K562 (cell line): ENCODE results near the gene DNAJC9. TPM values are rescaled to one million over a fixed set of nuclear protein-coding genes. Genes with fewer than 3 reads are reported as not detected.
A peak's percentile ranks its signal among the peaks of the same experiment; 100 is the strongest.

ENCODE experiments used
- CREM ChIP-seq: IDR thresholded peaks from 2 replicates; pipeline ENCODE4 v1.6.1; 2014; ENCODE audit warnings: antibody characterized with exemption, low read depth
- DPF2 ChIP-seq: fragments of 450-650 bp; IDR thresholded peaks from 2 replicates; pipeline ENCODE4 v1.6.1; 2016
- FOXK1 ChIP-seq: sonication (generic); formaldehyde crosslinking; IDR thresholded peaks from 2 replicates; pipeline ENCODE4 v1.8.0; 2022; ENCODE audit warnings: missing genetic modification reagents, mild to moderate bottlenecking, borderline replicate concordance
- GABPB2 ChIP-seq: fragments of 250-450 bp; sonication (Bioruptor Pico); conservative IDR thresholded peaks from 2 replicates; pipeline ENCODE4 v1.5.1; 2021; ENCODE audit warnings: mild to moderate bottlenecking
- MYC ChIP-seq, 2 experiments: fragments of 250-450 bp in 1 of 2; sonication (Bioruptor Pico) in 1 of 2; IDR thresholded peaks; 2 replicates each; pipeline versions ENCODE4 v1.5.1 to v1.6.1; 2012 to 2021; ENCODE audit warnings: low read depth in 2 of 2, borderline replicate concordance in 1 of 2, improper control_type of control experiment in 1 of 2, low read length in 1 of 2, mild to moderate bottlenecking in 1 of 2, moderate library complexity in 1 of 2
- RAD21 ChIP-seq, 2 experiments: fragments of 250-450 bp in 1 of 2; fragments of 450-650 bp in 1 of 2; sonication (Bioruptor Pico) in 1 of 2; formaldehyde crosslinking in 1 of 2; IDR thresholded peaks in 1 of 2; conservative IDR thresholded peaks in 1 of 2; 2 replicates each; pipeline versions ENCODE4 v1.4.0 to v1.8.0; 2020 to 2022; ENCODE audit warnings: mild to moderate bottlenecking in 2 of 2, moderate library complexity in 1 of 2
- SMC3 ChIP-seq: conservative IDR thresholded peaks from 2 replicates; pipeline ENCODE4 v1.6.1; 2011; ENCODE audit warnings: low read depth, low read length, improper control_type of control experiment; ENCODE audit not compliant: insufficient read depth
- TEAD4 ChIP-seq, 2 experiments: sonication (generic) in 1 of 2; formaldehyde crosslinking in 1 of 2; IDR thresholded peaks; 2 replicates each; pipeline versions ENCODE4 v1.6.1 to v1.8.0; 2012 to 2022; ENCODE audit warnings: borderline replicate concordance in 1 of 2, inconsistent platforms in 1 of 2, low read length in 1 of 2, mild to moderate bottlenecking in 1 of 2, missing genetic modification reagents in 1 of 2
- ZKSCAN3 ChIP-seq: fragments of 250-450 bp; sonication (Bioruptor Pico); IDR thresholded peaks from 2 replicates; pipeline ENCODE4 v1.4.0; 2020
- polyA plus RNA-seq, 8 experiments: library from polyadenylated mRNA; depleted of rRNA in 4 of 8; stranded (reverse) in 5 of 8; unstranded in 3 of 8; fragments of >200 nt; fragmentation: Nextera tagmentation in 2 of 8; fragmentation: Illumina TruSeq in 1 of 8; extraction: Ambion mirVana in 2 of 8; extraction: Trizol in 1 of 8; gene quantifications; 2 replicates each; pipeline versions ENCODE4 v1.2.1 to v1.2.3, GENCODE V29; 2011 to 2014; ENCODE audit warnings: inconsistent platforms in 1 of 8, missing spikeins in 1 of 8
- total RNA-seq, 7 experiments: library from RNA; depleted of rRNA in 6 of 7; stranded (reverse); fragments of >200 nt in 6 of 7; fragmentation: Illumina TruSeq in 2 of 7; extraction: Trizol in 2 of 7; gene quantifications; 2 replicates each; pipeline versions ENCODE4 v1.2.1 to v1.2.3, GENCODE V29; 2011 to 2021; ENCODE audit warnings: low replicate concordance in 1 of 7
- TF ChIP-seq, protein P1 (sequence below), 2 experiments: fragments of 450-650 bp; formaldehyde crosslinking in 1 of 2; IDR thresholded peaks; 2 replicates each; pipeline versions ENCODE4 v1.4.0 to v1.6.1; 2014 to 2020; ENCODE audit warnings: mild to moderate bottlenecking in 2 of 2, borderline replicate concordance in 1 of 2, low read depth in 1 of 2
- TF ChIP-seq, protein P2 (sequence below): fragments of 250-450 bp; sonication (Bioruptor Pico); IDR thresholded peaks from 2 replicates; pipeline ENCODE4 v1.8.0; 2021; ENCODE audit warnings: moderate library complexity, mild to moderate bottlenecking, inconsistent platforms
- TF ChIP-seq, protein P3 (sequence below): fragments of 200-800 bp; sonication (Bioruptor generic); IDR thresholded peaks from 2 replicates; pipeline ENCODE4 v1.6.1; 2017; ENCODE audit warnings: missing genetic modification characterization, missing compliant biosample characterization

The DNAJC9 gene
- total and polyA plus RNA-seq, 9 of the 15 experiments (the other 6 are each of a cell fraction or from before 2014, with no cell fraction given): 66.7 to 133 (median 102) TPM

DNA sequence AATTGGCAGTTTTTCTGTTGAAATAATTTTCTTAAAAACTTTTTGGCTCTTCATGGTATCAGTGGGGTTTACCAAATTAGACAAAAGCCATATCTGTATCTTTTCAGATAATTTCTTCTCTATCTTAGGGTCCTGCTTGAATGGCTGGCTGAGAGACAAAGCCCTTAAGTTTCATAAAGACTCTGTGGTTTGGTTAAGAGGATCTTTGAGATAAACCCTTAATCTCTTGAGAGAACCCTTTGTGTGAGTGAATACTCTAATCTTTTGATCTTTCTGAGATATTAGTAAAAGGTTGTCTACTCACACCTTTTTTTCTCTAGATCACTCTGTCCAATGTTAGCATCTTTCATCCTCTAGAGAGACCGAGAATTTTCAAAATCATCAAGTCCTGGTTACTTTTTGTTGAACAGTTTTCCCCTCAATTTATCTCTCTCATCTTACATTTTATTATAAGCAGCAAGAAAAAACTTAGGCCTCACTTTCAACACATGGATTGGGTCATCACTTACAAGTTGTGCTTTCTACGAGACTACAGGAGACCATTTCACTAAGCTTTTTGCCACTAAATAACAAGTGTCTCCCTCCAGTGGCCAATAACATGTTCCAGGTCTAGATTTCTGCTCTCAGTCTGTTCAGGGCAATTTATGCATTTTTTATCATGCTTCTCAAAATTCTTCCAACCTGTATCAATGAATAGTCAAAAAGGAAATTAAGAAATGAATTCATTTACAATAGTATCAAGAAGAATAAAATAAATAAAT, 28.4 kb downstream of the DNAJC9 start (continued):
- TF ChIP-seq SMC3: peak; percentile 40; the same call in 1 of the 2 replicates
- peak; percentile 32; the same call in 1 of the 2 replicates for TF ChIP-seq TEAD4 (IDR thresholded peaks at IDR 0.05; ENCODE audit: low read length)
- no peak for TF ChIP-seq TEAD4 (CRISPR knock-in tag; IDR thresholded peaks at IDR 0.05; ENCODE audit: borderline replicate concordance)
- TF ChIP-seq, protein P1, sequence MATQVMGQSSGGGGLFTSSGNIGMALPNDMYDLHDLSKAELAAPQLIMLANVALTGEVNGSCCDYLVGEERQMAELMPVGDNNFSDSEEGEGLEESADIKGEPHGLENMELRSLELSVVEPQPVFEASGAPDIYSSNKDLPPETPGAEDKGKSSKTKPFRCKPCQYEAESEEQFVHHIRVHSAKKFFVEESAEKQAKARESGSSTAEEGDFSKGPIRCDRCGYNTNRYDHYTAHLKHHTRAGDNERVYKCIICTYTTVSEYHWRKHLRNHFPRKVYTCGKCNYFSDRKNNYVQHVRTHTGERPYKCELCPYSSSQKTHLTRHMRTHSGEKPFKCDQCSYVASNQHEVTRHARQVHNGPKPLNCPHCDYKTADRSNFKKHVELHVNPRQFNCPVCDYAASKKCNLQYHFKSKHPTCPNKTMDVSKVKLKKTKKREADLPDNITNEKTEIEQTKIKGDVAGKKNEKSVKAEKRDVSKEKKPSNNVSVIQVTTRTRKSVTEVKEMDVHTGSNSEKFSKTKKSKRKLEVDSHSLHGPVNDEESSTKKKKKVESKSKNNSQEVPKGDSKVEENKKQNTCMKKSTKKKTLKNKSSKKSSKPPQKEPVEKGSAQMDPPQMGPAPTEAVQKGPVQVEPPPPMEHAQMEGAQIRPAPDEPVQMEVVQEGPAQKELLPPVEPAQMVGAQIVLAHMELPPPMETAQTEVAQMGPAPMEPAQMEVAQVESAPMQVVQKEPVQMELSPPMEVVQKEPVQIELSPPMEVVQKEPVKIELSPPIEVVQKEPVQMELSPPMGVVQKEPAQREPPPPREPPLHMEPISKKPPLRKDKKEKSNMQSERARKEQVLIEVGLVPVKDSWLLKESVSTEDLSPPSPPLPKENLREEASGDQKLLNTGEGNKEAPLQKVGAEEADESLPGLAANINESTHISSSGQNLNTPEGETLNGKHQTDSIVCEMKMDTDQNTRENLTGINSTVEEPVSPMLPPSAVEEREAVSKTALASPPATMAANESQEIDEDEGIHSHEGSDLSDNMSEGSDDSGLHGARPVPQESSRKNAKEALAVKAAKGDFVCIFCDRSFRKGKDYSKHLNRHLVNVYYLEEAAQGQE (IDR thresholded peaks at IDR 0.05; ENCODE audit: borderline replicate concordance): peak; percentile 34; the same call in 1 of the 2 replicates
- TF ChIP-seq, protein P1 (CRISPR knock-in tag; IDR thresholded peaks at IDR 0.05; ENCODE audit: low read depth): no peak
- no peak for TF ChIP-seq MYC (IDR thresholded peaks at IDR 0.05; ENCODE audit: low read depth, low read length)
- no peak for TF ChIP-seq MYC (CRISPR knock-in tag; IDR thresholded peaks at IDR 0.05; ENCODE audit: borderline replicate concordance, low read depth)
- TF ChIP-seq, protein P2, sequence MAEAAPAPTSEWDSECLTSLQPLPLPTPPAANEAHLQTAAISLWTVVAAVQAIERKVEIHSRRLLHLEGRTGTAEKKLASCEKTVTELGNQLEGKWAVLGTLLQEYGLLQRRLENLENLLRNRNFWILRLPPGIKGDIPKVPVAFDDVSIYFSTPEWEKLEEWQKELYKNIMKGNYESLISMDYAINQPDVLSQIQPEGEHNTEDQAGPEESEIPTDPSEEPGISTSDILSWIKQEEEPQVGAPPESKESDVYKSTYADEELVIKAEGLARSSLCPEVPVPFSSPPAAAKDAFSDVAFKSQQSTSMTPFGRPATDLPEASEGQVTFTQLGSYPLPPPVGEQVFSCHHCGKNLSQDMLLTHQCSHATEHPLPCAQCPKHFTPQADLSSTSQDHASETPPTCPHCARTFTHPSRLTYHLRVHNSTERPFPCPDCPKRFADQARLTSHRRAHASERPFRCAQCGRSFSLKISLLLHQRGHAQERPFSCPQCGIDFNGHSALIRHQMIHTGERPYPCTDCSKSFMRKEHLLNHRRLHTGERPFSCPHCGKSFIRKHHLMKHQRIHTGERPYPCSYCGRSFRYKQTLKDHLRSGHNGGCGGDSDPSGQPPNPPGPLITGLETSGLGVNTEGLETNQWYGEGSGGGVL (CRISPR knock-in tag): no peak
- TF ChIP-seq DPF2: no peak
- peak; percentile 25 to 72; a peak in 3 of 4 replicates for TF ChIP-seq RAD21 (CRISPR knock-in tag; conservative IDR thresholded peaks at IDR 0.05 in 1 of 2, IDR thresholded peaks at IDR 0.05 in 1 of 2)
- no peak for TF ChIP-seq GABPB2 (CRISPR knock-in tag)
- TF ChIP-seq ZKSCAN3 (CRISPR knock-in tag): no peak
- TF ChIP-seq FOXK1 (CRISPR knock-in tag): no peak
- 0 out of 2 replicates have a peak, but pooled peaks have one; percentile 15 for TF ChIP-seq CREM
- TF ChIP-seq, protein P3, sequence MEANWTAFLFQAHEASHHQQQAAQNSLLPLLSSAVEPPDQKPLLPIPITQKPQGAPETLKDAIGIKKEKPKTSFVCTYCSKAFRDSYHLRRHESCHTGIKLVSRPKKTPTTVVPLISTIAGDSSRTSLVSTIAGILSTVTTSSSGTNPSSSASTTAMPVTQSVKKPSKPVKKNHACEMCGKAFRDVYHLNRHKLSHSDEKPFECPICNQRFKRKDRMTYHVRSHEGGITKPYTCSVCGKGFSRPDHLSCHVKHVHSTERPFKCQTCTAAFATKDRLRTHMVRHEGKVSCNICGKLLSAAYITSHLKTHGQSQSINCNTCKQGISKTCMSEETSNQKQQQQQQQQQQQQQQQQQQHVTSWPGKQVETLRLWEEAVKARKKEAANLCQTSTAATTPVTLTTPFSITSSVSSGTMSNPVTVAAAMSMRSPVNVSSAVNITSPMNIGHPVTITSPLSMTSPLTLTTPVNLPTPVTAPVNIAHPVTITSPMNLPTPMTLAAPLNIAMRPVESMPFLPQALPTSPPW: no peak
